ENCODE data around the gene TANC1.
A peak's percentile ranks its signal among the peaks of the same experiment; 100 is the strongest.

The TANC1 gene

GRCh38 chr2:159175182-159175581 lies 206.7 kb downstream of the TANC1 start:
- peak in 1 of 2 donors; percentile 14 for DNase-seq

GRCh38 chr2:159175927-159176326 lies 207.5 kb downstream of the TANC1 start:
- DNase-seq = no peak

GRCh38 chr2:159176555-159176954 lies 208.1 kb downstream of the TANC1 start:
- DNase-seq = no peak

GRCh38 chr2:159177357-159177756 lies 208.9 kb downstream of the TANC1 start:
- no peak for DNase-seq

DNA sequence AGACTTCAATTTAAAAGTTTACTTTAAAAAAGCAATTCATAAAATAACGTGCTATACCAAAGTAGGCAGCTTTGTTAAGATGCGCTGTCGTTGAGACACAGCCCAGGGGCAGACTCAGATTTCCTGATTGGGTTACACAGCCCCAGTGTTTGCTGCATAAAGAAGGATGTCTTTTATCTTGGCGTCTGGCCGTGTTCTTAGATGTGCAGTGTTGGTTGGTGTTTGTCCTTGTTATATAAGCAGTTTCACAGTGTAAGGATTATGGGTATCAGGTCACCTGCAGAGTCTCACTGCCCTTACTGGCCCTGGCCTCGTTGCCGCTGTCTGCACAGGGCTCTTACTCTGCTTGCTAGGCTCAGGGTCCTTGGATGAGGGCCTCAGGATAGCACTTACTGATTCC lies 209.5 kb downstream of the TANC1 start:
- no peak for DNase-seq

DNA sequence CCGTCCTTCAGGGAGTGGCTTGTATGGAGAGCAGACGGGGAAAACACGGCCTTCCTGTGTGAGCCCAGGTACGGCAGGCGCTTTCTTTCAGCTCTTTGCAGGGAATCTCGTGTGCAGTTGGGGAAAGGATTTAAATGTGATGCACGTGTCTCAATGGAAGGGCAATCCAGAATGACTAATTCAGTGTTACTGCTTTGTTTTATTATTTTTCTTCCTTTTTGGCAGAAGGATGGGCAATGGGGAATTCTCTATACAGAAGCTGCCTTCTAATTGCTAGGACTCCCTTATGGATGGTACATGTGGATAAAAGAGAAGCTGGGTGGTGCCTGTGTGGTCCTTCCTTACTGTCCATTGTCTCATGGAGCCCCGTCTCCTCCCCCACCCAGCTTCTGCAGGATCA lies 210.7 kb downstream of the TANC1 start:
- no peak for DNase-seq

DNA sequence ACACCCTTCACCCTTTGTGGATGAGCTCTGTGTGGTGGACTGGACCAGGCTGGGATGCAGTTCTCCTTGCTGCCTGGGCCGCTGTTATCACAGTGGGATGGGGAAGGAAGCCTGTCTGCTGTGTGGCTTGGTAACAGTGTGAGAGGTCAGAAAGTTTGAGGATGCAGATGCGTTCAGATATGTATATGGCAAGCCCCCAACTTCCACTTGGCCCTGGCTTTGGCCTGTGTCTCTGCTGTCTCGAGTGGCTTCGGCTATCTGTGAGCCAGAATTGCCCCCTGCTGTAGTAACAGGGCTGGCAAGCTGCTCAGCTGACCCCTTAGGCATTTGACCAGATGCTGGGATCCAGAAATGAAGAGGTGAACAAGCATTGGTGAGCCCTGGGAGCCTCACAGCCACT lies 211.3 kb downstream of the TANC1 start:
- no peak for DNase-seq

GRCh38 chr2:159183346-159183745 lies 214.9 kb downstream of the TANC1 start:
- DNase-seq = no peak

- DNase-seq = peak; percentile 7 to 39
Measured at GRCh38 chr2:159185401-159186130, 217.1 kb downstream of the TANC1 start.

DNA sequence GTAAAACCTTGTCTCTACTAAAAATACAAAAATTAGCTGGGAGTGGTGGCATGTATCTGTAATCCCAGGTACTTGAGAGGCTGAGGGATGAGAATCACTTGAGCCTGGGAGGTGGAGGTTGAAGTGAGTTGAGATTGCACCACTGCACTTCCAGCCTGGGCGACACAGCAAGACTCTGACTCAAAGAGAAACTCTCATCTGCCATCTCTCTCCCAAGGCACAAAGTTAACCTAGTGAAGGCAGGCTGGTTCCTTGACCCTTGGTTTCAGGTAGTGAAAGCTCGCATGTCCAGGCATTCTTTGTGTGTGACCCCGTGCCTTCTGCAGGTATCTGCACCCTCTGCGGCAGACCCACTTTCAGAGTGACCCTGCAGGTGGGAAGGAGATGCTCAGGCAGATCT lies 218.0 kb downstream of the TANC1 start:
- DNase-seq = no peak

GRCh38 chr2:159187106-159187505 lies 218.7 kb downstream of the TANC1 start:
- no peak for DNase-seq

DNA sequence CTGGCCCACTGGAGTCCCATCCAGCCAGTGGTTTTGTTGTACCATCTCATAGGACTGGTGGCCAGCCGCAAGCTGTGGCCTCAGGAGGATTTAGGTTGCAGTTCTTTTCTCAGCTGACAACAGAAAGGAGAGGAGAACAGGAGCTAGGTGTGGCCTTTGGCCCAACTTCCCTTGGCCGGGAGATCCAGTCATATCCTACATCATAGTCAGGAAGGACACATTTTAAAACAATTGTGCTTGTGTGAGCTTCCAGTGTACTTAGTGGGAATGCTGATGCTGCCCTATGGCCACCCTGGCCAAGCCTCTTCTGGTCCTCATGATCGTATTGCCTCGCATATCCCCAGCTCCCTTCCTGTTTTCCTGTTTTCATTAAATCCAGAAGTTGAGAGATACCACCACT lies 220.0 kb downstream of the TANC1 start:
- DNase-seq = no peak

- no peak for DNase-seq
Measured at GRCh38 chr2:159192371-159192918, 224.0 kb downstream of the TANC1 start.

GRCh38 chr2:159193791-159194190 lies 225.4 kb downstream of the TANC1 start:
- no peak for DNase-seq

DNA sequence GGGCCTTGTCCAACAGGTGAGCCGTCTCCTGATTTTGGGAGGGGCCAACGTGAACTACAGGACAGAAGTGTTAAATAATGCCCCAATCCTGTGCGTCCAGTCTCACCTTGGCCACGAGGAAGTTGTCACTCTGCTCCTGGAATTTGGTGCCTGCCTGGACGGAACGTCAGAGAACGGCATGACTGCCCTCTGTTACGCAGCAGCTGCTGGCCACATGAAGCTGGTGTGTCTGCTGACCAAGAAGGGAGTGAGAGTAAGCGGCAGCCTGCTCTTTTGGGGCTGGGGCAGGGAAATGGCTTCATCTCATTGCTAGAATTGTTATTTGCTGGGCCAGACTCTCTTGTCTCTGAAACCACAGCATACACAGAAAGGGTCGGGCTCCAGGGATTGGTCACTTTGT lies 225.8 kb downstream of the TANC1 start:
- DNase-seq = no peak

- DNase-seq = no peak
Measured at GRCh38 chr2:159195697-159196096, 227.3 kb downstream of the TANC1 start.

- DNase-seq = no peak
Measured at GRCh38 chr2:159196393-159196925, 228.0 kb downstream of the TANC1 start.

- no peak for DNase-seq
Measured at GRCh38 chr2:159199236-159199635, 230.8 kb downstream of the TANC1 start.

- no peak for DNase-seq
Measured at GRCh38 chr2:159199761-159200465, 231.5 kb downstream of the TANC1 start.

GRCh38 chr2:159200498-159200897 lies 232.1 kb downstream of the TANC1 start:
- DNase-seq = no peak

DNA sequence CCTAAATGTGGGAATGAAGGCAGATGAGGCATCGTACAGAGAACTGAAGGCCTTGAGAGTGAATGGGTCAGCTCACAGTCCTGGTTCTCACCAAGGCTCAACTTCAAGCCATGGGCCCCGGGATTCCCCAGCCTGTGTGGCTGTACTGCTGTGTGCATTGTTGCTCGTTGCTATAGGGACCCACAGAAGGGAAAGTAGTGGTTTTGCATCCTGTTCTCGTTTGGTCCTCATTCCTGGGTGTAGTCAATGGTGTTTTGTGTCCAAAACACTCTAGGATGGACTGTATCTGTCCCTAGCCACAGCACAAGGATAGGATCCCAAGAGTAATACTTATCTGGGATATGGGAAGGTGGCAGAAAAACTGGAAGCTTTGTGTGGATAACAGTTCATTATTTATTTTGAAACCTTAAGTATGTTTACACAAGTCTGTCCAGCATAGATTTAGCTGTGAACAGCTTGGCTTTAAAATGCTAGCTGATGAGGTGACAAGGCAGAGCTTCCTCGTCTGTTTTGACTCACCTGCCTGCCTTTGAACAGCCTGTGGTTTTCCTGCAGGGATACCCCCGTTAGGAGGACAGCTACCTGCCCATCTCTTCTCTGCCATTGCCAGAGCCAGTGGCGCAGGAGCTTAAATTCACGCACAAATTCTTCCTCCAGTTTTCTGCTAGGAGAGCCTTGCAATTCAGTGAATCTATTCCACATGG lies 233.1 kb downstream of the TANC1 start:
- DNase-seq = peak; percentile 7 to 54

DNA sequence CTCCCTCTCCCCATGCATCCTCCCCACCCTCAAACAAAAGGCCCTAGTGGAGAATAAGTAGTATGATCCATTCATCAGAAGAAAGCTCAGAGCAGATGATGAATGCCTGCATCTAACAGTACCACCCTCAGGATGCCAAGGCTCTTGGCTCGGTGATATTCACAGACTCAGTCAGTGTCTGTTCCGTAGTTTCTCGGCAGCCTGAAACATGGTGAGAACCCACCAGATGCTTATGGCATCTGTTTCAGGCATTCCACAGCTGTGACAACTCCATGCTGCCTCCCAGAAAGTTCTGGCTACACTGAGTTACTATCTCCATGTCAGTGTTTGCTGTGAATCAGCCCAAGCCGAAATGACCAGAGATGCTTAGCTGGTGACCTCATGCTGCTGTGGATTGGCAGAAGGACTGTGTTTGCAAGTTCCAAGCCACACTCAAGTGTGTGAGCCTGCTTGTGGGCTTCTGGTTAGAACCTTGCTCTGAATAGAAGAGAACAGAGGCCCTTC lies 234.2 kb downstream of the TANC1 start:
- no peak for DNase-seq
